GM12892 (cell line): ENCODE results near the gene GOT1.

Experiments
- POLR2A ChIP-seq: IDR thresholded peaks from 2 replicates; pipeline ENCODE4 v1.6.1; 2011; ENCODE audit warnings: low read depth, low read length, control low read depth
- POLR2AphosphoS5 ChIP-seq: IDR thresholded peaks from 2 replicates; pipeline ENCODE4 v1.6.1; 2011; ENCODE audit warnings: low read depth, low read length, control low read depth
- TAF1 ChIP-seq: IDR thresholded peaks from 2 replicates; pipeline ENCODE4 v1.6.1; 2011; ENCODE audit warnings: low read depth, mild to moderate bottlenecking, control low read depth, low read length, borderline replicate concordance

- TF ChIP-seq TAF1 (no peak), POLR2A (no peak), POLR2AphosphoS5 (no peak)
These were observed 11.4 kb downstream of the GOT1 start for GRCh38 chr10:99418910-99419624.
